Measurements from ENCODE around the gene TUT1.
"Not testable (repeated sequence)": the region's sequence is repeated elsewhere in the genome, so short reads cannot be mapped to it uniquely, and the experiment has no call there.

The TUT1 gene

DNA sequence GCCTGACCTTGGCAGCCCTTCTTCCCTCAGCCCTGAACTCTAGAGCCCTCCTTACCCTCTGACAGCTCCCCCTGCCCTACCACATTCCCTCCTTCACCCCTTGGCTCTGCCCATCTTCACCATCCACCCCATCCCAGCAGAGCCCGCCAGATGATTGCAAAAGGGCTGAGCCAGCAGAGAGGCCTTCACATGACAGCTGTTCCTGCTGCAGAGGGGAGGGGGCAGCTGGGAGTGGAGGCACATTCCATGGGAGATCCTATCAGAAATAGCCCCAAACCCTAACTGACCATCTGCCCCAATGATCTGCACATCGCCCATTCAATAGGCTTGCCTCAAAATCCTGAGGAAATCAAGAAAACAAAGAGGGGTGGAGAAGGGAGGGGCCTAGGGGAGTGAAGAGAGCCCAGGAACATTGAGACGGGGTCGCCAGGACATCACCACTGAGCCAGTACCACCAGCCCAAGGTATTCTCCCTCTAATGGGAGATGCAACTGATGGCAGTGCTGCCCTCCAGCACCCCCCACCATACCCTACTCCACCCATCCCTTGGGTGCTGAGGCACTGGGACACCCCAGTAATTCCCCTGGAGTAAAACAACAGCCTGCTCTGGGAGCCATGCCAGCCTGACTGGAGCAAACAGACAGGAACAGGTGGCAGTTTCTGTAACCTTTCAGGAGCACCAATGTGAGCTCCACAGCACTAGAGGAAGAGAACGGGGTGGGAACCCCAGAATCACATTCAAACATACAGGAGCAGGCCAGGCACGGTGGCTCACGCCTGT is 36.7 kb downstream of the TUT1 start:
- no peak for DNase-seq

GRCh38 chr11:62553839-62554361 is 37.4 kb downstream of the TUT1 start:
- no peak for DNase-seq

GRCh38 chr11:62553080-62553838 is 38.1 kb downstream of the TUT1 start:
- DNase-seq: peak in 3 of 5 experiments; percentile 46 to 81 (median 63)

DNA sequence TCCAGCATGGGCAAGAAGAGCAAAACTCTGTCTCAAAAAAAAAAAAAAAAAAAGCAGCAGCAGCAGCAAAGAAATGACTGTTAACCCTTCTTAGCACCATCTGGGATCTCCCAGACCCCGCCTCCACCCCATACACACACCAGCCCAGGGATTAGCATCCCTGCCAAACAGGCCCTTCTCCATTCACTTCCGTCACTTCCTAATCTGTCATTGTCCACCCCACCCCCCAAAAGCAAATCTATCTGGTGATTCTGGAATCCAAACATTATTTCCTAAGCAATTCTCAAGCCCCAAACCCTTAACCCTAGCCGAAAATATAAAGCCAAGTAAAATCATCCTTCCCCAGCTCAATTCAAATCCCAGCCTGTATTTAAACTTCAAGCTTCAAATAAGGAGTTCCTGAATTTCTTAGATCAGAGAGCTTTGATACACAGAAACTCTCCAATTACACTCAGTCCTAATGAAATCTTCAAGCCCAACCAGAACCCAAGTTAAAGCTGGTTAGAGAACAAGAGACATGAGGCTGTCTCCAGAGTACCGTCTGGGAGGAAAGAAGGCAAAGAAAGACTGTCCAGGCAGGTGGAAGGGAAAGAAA is 38.7 kb downstream of the TUT1 start:
- DNase-seq: peak in 1 of 5 experiments; percentile 35

- not testable (repeated sequence) for DNase-seq
Observed at GRCh38 chr11:62550478-62550877, 40.8 kb downstream of the TUT1 start.

DNA sequence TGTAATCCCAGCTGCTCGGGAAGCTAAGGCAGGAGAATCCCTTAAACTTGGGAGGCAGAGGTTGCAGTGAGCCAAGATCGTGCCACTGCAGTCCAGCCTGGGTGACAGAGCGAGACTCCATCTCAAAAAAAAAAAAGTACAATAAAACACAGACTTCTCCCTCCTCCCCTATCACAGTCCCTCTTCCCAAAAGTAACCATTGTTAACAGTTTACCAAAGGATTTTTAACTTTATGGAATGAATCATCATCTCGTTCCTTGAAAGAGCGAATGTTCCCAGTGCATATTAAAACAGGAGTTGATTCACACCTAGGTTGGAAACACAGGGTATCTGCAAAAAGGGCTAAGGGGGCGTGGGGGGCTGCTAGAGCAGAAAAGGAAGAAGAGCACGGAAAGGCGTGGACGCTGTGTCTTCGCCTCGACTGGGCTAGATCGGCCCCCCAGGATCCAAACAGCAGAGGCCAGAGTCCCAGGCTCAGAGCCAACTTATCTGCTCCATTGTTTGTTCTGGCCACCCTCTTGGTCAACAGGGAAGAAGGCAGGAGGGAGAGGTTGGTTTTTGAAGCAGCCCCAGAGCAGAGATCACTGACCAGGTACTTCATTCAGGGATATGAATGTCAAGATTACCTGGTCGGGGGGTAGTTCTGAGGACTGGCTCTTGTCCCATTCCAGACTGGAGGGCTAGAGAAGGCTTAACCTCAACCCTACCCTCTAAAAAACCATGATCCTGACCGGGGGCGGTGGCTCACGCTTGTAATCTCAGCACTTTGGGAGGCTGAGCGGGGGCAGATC is 42.6 kb downstream of the TUT1 start:
- DNase-seq: no peak

DNA sequence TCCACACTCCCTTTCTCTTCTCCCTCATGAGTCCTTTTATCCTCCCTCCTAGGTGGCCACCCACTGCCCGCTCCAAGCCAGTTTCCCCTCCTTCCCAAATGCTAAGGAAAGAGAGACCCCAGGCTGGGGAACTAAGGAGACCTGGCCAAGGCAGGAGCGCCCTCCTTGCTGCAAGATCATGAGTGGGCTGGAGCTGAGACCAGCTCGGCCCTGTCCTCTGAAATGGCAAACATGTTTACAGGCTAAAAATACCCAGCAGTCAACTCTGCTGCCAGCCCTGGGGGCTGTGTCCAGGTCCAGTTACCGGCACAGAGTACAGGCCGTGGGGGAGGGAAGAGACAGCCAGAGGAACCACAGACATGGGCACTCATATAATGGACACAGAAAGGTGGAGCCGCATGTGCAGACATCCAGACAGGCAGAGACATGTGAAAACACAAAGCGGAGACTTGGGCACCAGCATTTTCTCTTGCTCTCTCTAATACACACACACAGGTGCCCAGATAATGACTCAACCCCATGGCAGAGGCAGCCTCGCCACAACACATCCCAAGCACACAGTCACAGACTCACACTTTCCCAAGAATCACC is 43.5 kb downstream of the TUT1 start:
- DNase-seq: no peak

DNA sequence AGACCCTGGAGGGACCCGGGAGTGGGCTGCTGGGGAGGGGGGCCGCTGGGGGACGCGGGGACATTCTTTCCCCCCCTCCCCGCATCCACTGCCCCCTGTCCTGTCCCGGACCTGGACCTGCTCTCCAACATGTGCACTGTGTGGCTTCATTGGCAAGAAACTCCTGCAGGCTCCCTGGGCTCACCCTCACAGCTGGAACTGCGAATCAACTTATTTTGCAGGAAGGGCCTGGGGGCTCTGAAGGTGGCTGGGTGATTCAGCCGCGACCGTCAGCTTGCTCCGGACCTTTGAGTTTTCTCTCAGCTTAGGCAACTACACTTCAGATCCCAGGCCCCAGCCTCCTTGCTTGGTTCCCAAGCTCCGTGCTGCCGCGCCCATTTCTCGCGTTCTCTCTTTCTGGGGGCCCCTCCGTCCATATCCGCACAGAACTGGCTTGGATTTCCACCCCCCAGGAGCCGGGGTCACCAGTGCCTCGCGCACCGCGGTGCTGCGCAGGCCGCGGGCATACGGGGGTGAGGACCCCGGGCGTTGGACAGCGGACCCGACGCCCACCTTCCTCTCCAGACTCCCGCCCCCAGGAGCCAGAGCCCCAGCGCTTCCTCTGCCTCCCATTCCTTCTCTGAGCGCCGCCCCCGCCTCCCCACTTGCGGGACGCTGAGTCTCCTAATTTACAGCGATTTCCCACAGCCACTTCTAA is 44.2 kb downstream of the TUT1 start:
- DNase-seq: no peak

- DNase-seq: peak in 4 of 5 experiments; percentile 47 to 70 (median 64)
Observed at GRCh38 chr11:62546244-62546928, 44.9 kb downstream of the TUT1 start, which contains the start of gene AHNAK. Gene AHNAK, minus strand, starts transcription at chr11:62546806. Its CDS starts 10,708 bp downstream, at chr11:62536098.

DNA sequence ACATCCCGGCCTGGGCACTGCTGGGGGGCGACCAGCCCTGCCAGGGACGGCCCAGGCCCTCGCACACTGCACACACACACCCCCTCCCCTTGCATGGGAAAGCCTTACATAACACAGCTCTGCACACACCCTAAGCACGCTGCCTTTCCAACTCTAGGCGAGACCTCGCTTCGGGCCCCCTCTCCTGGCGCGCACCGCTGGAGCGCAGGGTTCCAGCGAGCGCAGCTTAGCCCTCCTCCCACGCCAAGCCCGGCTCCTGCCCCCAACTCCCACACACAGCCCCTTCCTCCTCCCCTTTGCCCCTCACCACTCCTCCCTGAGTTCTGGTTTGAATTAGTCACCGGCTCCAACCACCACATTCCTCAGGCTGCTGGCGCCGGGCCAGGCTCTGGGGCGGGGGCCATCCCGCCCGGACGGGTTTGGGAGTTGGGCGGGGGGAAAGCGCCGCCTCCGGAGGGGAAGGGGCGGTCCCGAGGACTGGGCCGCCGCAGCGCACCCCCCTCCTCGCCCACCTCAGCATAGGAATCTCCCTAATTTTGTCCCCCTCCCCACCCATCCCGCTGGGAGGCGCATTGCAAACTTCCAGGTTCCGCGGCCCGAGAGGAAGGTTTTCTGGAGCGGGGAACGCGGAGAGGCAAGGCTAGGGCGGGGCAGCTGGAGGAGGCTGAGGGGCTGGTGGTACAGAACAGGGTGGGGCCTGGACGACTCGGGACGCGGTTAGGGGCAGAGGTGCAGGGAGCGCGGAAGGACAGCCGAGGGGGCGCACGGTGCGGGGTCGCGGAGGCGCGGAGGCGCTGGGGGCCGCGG is 45.7 kb downstream of the TUT1 start:
- peak in 3 of 5 experiments; percentile 43 to 61 (median 47) for DNase-seq

DNA sequence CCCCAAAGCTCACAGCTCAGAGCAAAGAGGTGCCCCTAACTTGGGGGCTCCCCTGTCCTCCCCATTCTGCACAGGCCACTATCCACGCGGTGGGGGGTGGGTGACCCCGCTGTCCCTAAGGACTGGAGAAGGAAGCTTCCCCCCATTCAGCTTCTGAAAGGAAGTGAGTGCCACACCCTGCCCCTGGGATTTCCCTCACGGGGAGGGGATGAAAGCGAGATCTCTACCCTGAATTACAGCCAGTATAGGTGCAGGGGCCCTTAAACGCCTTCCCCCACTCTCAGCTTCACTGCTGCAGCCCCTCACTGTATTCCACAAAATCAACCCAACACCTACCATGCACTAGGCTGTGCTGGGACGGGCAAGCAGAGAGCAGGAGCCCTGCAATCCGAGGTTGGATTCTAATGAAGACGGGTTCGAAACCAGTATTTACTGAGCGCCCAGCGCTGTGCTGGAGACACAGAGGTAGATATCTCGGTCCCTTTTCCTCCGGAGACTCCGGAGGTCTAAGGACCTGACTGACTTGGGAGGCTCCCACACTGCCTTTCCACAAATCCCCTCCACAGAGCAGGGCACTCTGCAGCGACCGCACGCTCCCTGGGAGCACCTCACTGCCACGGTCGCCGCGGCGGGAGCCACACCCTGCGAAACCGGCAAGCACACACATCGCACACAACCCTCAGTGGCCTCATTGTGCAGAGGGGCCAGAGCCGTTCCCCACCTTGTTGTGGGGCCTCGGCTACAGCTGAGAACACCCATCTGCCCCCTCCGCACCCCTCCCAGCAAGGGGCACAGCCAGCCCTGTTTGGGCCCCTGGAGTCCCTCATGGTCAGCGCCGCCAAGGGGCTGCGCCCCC is 46.5 kb downstream of the TUT1 start:
- DNase-seq: peak in 1 of 5 experiments; percentile 45

- DNase-seq: no peak
Observed at GRCh38 chr11:62543680-62544444, 47.5 kb downstream of the TUT1 start.

GRCh38 chr11:62542750-62543567 is 48.4 kb downstream of the TUT1 start:
- DNase-seq: peak; percentile 61 to 81 (median 69)

DNA sequence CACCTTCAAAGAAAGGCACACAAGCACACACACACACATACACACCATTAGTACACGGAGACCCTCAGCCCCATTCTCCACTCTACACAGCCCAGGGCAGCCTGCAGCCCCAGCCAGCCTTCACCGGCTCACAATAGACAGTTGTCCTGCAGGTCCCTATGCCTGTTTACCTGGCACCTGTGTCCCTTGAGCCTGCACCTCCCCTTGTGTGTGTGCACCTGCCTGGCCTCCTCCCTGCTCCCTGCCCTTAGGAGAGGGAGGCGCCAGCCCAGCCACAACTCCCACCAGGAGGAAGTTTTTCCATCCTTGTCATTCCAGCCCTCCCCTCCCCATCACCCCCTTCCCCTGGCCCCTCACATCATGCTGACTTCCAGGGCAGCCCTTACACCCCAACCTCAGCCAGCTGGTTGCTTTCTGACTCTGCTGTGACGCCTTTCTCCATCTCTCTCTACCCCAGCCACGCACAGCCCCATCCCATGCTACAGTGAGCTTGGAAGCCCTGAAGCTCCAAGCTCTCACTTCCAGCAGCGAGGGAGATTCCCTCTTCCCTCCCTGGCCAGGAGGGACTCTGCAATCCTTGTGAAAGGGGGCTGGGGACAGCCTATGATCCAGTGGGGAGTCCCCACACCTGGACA is 49.1 kb downstream of the TUT1 start:
- DNase-seq: peak in 1 of 5 experiments; percentile 63

GRCh38 chr11:62540804-62541701 is 50.3 kb downstream of the TUT1 start:
- DNase-seq: peak in 1 of 5 experiments; percentile 87

Data from T-helper 2 cell (primary cell).